Measurements from ENCODE around the gene PRDX2.
A peak's percentile ranks its signal among the peaks of the same experiment; 100 is the strongest.

- no peak for TF ChIP-seq CTCF (IDR thresholded peaks at IDR 0.05)
- peak; percentile 0 to 5 for TF ChIP-seq POLR2AphosphoS5 (IDR thresholded peaks at IDR 0.05)
Measured at GRCh38 chr19:12785431-12786031, 16.1 kb downstream of the PRDX2 start.

All from upper lobe of left lung (tissue), 4 donors.